HepG2 (cell line): ENCODE measurements around the gene PPP2R5C. TPM values are rescaled to one million over a fixed set of nuclear protein-coding genes. Genes with fewer than 3 reads are reported as not detected.

Source experiments
- E2F5 ChIP-seq: sonication (generic); formaldehyde crosslinking; conservative IDR thresholded peaks from 2 replicates; pipeline ENCODE4 v1.4.0; 2020; ENCODE audit warnings: missing genetic modification reagents
- FOXO1 ChIP-seq: sonication (generic); formaldehyde crosslinking; IDR thresholded peaks from 2 replicates; pipeline ENCODE4 v1.4.0; 2020; ENCODE audit warnings: missing genetic modification reagents
- FOXO4 ChIP-seq: sonication (generic); formaldehyde crosslinking; conservative IDR thresholded peaks from 2 replicates; pipeline ENCODE4 v1.8.1; 2023; ENCODE audit warnings: missing genetic modification reagents
- HNF4G ChIP-seq, 2 experiments: sonication (generic) in 1 of 2; formaldehyde crosslinking in 1 of 2; IDR thresholded peaks; 2 replicates each; pipeline versions ENCODE4 v1.4.0 to v1.6.1; 2011 to 2020; ENCODE audit warnings: borderline replicate concordance in 2 of 2, low read depth in 2 of 2, mild to moderate bottlenecking in 2 of 2, low read length in 1 of 2, missing genetic modification reagents in 1 of 2, moderate library complexity in 1 of 2
- HNRNPL ChIP-seq: fragments of 200-400 bp; formaldehyde crosslinking; IDR thresholded peaks from 2 replicates; pipeline ENCODE4 v1.6.1; 2017; ENCODE audit warnings: mild to moderate bottlenecking, low read depth, low read length
- KAT8 ChIP-seq: IDR thresholded peaks from 2 replicates; pipeline ENCODE4 v1.6.1; 2016; ENCODE audit warnings: missing genetic modification reagents, missing compliant biosample characterization
- KLF6 ChIP-seq: IDR thresholded peaks from 2 replicates; pipeline ENCODE4 v1.8.0; 2016; ENCODE audit warnings: missing biosample characterization, missing genetic modification reagents
- MTF1 ChIP-seq: sonication (generic); formaldehyde crosslinking; IDR thresholded peaks from 2 replicates; pipeline ENCODE4 v1.5.0; 2020; ENCODE audit warnings: missing genetic modification reagents
- MXD1 ChIP-seq: sonication (generic); formaldehyde crosslinking; IDR thresholded peaks from 2 replicates; pipeline ENCODE4 v1.4.0; 2020; ENCODE audit warnings: mild to moderate bottlenecking, missing genetic modification reagents
- PLSCR1 ChIP-seq: sonication (generic); formaldehyde crosslinking; IDR thresholded peaks from 2 replicates; pipeline ENCODE4 v1.5.0; 2020; ENCODE audit warnings: missing genetic modification reagents, mild to moderate bottlenecking, borderline replicate concordance
- POLR2G ChIP-seq: fragments of 200-400 bp; formaldehyde crosslinking; IDR thresholded peaks from 2 replicates; pipeline ENCODE4 v1.6.1; 2018; ENCODE audit warnings: mild to moderate bottlenecking, low read depth, low read length, moderate library complexity
- RCOR2 ChIP-seq: IDR thresholded peaks from 2 replicates; pipeline ENCODE4 v1.6.1; 2016; ENCODE audit warnings: missing biosample characterization, missing genetic modification reagents
- RFXANK ChIP-seq: IDR thresholded peaks from 2 replicates; pipeline ENCODE4 v1.6.1; 2016
- SNAPC2 ChIP-seq: sonication (generic); formaldehyde crosslinking; IDR thresholded peaks from 2 replicates; pipeline ENCODE4 v1.8.1; 2022; ENCODE audit warnings: mild to moderate bottlenecking, missing genetic modification reagents
- SP2 ChIP-seq: sonication (generic); formaldehyde crosslinking; IDR thresholded peaks from 2 replicates; pipeline ENCODE4 v1.5.1; 2020; ENCODE audit warnings: mild to moderate bottlenecking, missing genetic modification reagents
- SRSF9 ChIP-seq: fragments of 200-400 bp; formaldehyde crosslinking; IDR thresholded peaks from 2 replicates; pipeline ENCODE4 v1.6.1; 2018; ENCODE audit warnings: borderline replicate concordance, mild to moderate bottlenecking, low read depth, low read length; ENCODE audit not compliant: insufficient read depth, poor library complexity, severe bottlenecking
- THYN1 ChIP-seq: sonication (generic); formaldehyde crosslinking; IDR thresholded peaks from 2 replicates; pipeline ENCODE4 v1.8.1; 2023; ENCODE audit warnings: low read depth, mild to moderate bottlenecking, moderate library complexity, missing genetic modification reagents, borderline replicate concordance
- ZBTB1 ChIP-seq: sonication (generic); formaldehyde crosslinking; IDR thresholded peaks from 2 replicates; pipeline ENCODE4 v1.4.0; 2020; ENCODE audit warnings: missing genetic modification reagents, borderline replicate concordance
- ZFP36L2 ChIP-seq: sonication (generic); formaldehyde crosslinking; IDR thresholded peaks from 2 replicates; pipeline ENCODE4 v1.4.0; 2020; ENCODE audit warnings: missing genetic modification reagents
- ZFP91 ChIP-seq: sonication (generic); formaldehyde crosslinking; IDR thresholded peaks from 2 replicates; pipeline ENCODE4 v1.9.0; 2022; ENCODE audit warnings: missing genetic modification reagents, mild to moderate bottlenecking, borderline replicate concordance
- ZNF770 ChIP-seq: sonication (generic); formaldehyde crosslinking; IDR thresholded peaks from 2 replicates; pipeline ENCODE4 v1.5.0; 2020; ENCODE audit warnings: mild to moderate bottlenecking, missing genetic modification reagents
- polyA plus RNA-seq, 8 experiments: library from polyadenylated mRNA; depleted of rRNA in 3 of 8; stranded (reverse) in 7 of 8; unstranded in 1 of 8; fragments of >200 nt; fragmentation: Illumina TruSeq in 4 of 8; extraction: Trizol in 4 of 8; gene quantifications; 2 replicates each; pipeline versions ENCODE4 v1.2.1 to v1.2.3, GENCODE V29; 2011 to 2016; ENCODE audit warnings: low read depth in 4 of 8, missing spikeins in 1 of 8, mixed read lengths in 1 of 8; ENCODE audit not compliant: insufficient read depth in 1 of 8
- total RNA-seq, 5 experiments: library from RNA; depleted of rRNA; stranded (reverse); fragments of >200 nt; fragmentation: Illumina TruSeq; extraction: Trizol; gene quantifications; 2 replicates each; pipeline ENCODE4 v1.2.3, GENCODE V29; 2016; ENCODE audit warnings: low read depth in 1 of 5

Gene PPP2R5C
- total and polyA plus RNA-seq, 2 of the 13 experiments (the other 11 are each of a cell fraction or from before 2014, with no cell fraction given), result 74.3 to 78.5 TPM

- TF ChIP-seq FOXO4 (CRISPR knock-in tag) (no peak), ZFP91 (CRISPR knock-in tag) (peak; percentile 88), MXD1 (CRISPR knock-in tag) (peak; percentile 89), HNRNPL (0 out of 2 replicates have a peak, but pooled peaks have one; percentile 5), THYN1 (CRISPR knock-in tag) (no peak), ZFP36L2 (CRISPR knock-in tag) (0 out of 2 replicates have a peak, but pooled peaks have one; percentile 54), E2F5 (CRISPR knock-in tag) (no peak; the same call in 1 of the 2 replicates), ZNF770 (CRISPR knock-in tag) (0 out of 2 replicates have a peak, but pooled peaks have one; percentile 41), HNF4G (IDR thresholded peaks at IDR 0.05; ENCODE audit: borderline replicate concordance, low read depth, low read length) (0 out of 2 replicates have a peak, but pooled peaks have one; percentile 35), HNF4G (CRISPR knock-in tag; IDR thresholded peaks at IDR 0.05; ENCODE audit: borderline replicate concordance, low read depth) (no peak), PLSCR1 (CRISPR knock-in tag) (0 out of 2 replicates have a peak, but pooled peaks have one; percentile 76), RFXANK (peak; percentile 26; the same call in 1 of the 2 replicates), ZBTB1 (CRISPR knock-in tag) (no peak), SP2 (peak; percentile 92), MTF1 (CRISPR knock-in tag) (no peak), FOXO1 (CRISPR knock-in tag) (peak; percentile 61), SRSF9 (no peak), RCOR2 (CRISPR knock-in tag) (no peak; the same call in 1 of the 2 replicates), KAT8 (CRISPR knock-in tag) (peak; percentile 97), POLR2G (peak; percentile 96), KLF6 (peak; percentile 97), SNAPC2 (CRISPR knock-in tag) (peak; percentile 18; the same call in 1 of the 2 replicates)
These were observed 186.6 kb downstream of the PPP2R5C start (continued) for GRCh38 chr14:101947904-101948665.
